Naive thymus-derived CD4-positive, alpha-beta T cell (primary cell): Measurements from ENCODE around the gene INTS1. TPM values are rescaled to one million over a fixed set of nuclear protein-coding genes. Genes with fewer than 3 reads are reported as not detected.
"Not testable (repeated sequence)": the region's sequence is repeated elsewhere in the genome, so short reads cannot be mapped to it uniquely, and the experiment has no call there.

ENCODE experiments used
- ATAC-seq: fragments of 150-1000 bp; cut with Tn5 transposase; 2 replicates; pipeline ENCODE4 v1.10.0; 2021; ENCODE audit warnings: mild to moderate bottlenecking, moderate library complexity
- CTCF ChIA-PET: fragments of 350-600 bp; sonication (Branson Sonifier 250); formaldehyde crosslinking; loops from one replicate; lab custom pipeline; 2021; ENCODE audit warnings: antibody characterized with exemption; lab: Charles Lee
- POLR2A ChIA-PET: fragments of 350-600 bp; sonication (Branson Sonifier 250); formaldehyde crosslinking; loops from one replicate; lab custom pipeline; 2021; ENCODE audit warnings: antibody characterized with exemption, inconsistent platforms; lab: Charles Lee
- DNase-seq, 9 donors: peaks; one replicate each; pipeline versions ENCODE4 v3.0.0 to v3.0.0-alpha.2; 2020 to 2022; ENCODE audit warnings: mixed read lengths in 1 of 9
- H3K27ac ChIP-seq: one replicate; pipeline ENCODE4 v1.7.0; 2013; ENCODE audit warnings: mild to moderate bottlenecking, low read depth, low read length, moderate library complexity
- H3K27me3 ChIP-seq, 2 donors: one replicate each; pipeline ENCODE4 v1.7.0; 2013; ENCODE audit warnings: low read length in 2 of 2, mild to moderate bottlenecking in 2 of 2, moderate library complexity in 2 of 2; ENCODE audit not compliant: control insufficient read depth in 2 of 2, insufficient read depth in 2 of 2
- H3K36me3 ChIP-seq, 3 experiments: 1 replicate in 2 of 3; 2 replicates in 1 of 3; pipeline ENCODE4 v1.7.0; 2013; ENCODE audit warnings: low read length in 3 of 3, mild to moderate bottlenecking in 3 of 3, moderate library complexity in 1 of 3; ENCODE audit not compliant: insufficient read depth in 3 of 3, control insufficient read depth in 2 of 3
- H3K4me1 ChIP-seq, 2 donors: one replicate each; pipeline ENCODE4 v1.7.0; 2013; ENCODE audit warnings: low read length in 2 of 2, mild to moderate bottlenecking in 2 of 2, moderate library complexity in 1 of 2; ENCODE audit not compliant: control insufficient read depth in 2 of 2, insufficient read depth in 2 of 2
- H3K4me3 ChIP-seq: 2 replicates; pipeline ENCODE4 v1.7.0; 2013; ENCODE audit warnings: mild to moderate bottlenecking, low read length
- H3K9me3 ChIP-seq, 3 experiments: 1 replicate in 2 of 3; 2 replicates in 1 of 3; pipeline ENCODE4 v1.7.0; 2013; ENCODE audit warnings: low read length in 3 of 3; ENCODE audit not compliant: control insufficient read depth in 2 of 3
- H3K27ac Mint-ChIP-seq, 9 donors: one replicate each; pipeline ENCODE4 v1.8.0; 2020 to 2022; ENCODE audit warnings: mixed read lengths in 9 of 9, mild to moderate bottlenecking in 8 of 9, moderate library complexity in 5 of 9, inconsistent platforms in 2 of 9
- H3K27me3 Mint-ChIP-seq, 5 donors: one replicate each; pipeline ENCODE4 v1.8.0; 2021 to 2022; ENCODE audit warnings: mixed read lengths in 5 of 5, mild to moderate bottlenecking in 1 of 5
- H3K36me3 Mint-ChIP-seq, 5 donors: one replicate each; pipeline ENCODE4 v1.8.0; 2020 to 2022; ENCODE audit warnings: mixed read lengths in 5 of 5, mild to moderate bottlenecking in 3 of 5, inconsistent platforms in 1 of 5
- H3K4me1 Mint-ChIP-seq, 7 donors: one replicate each; pipeline ENCODE4 v1.8.0; 2020 to 2022; ENCODE audit warnings: mixed read lengths in 7 of 7, mild to moderate bottlenecking in 3 of 7, inconsistent platforms in 1 of 7
- H3K4me3 Mint-ChIP-seq, 10 donors: one replicate each; pipeline ENCODE4 v1.8.0; 2020 to 2022; ENCODE audit warnings: mild to moderate bottlenecking in 10 of 10, mixed read lengths in 10 of 10, moderate library complexity in 6 of 10, inconsistent platforms in 2 of 10
- H3K9me3 Mint-ChIP-seq, 11 donors: one replicate each; pipeline ENCODE4 v1.8.0; 2020 to 2022; ENCODE audit warnings: mixed read lengths in 11 of 11, mild to moderate bottlenecking in 4 of 11, inconsistent platforms in 1 of 11, moderate library complexity in 1 of 11
- intact Hi-C, 2 donors: fragments of 100-400 bp; cut with micrococcal nuclease; formaldehyde crosslinking; loops; one replicate each; pipeline ENCODE4 v1.15.1; 2023
- polyA plus RNA-seq, 2 donors: library from polyadenylated mRNA; unstranded; fragments of 300-500 nt; fragmentation: Illumina TruSeq; gene quantifications; one replicate each; pipeline ENCODE4 v1.2.3, GENCODE V29; 2021
- total RNA-seq, 6 experiments: library from RNA in 5 of 6; stranded (reverse) in 5 of 6; gene quantifications; 1 replicate in 5 of 6; 2 replicates in 1 of 6; pipeline ENCODE4 v1.2.3 and lab custom pipeline; 2021 to 2026

The INTS1 gene
- total and polyA plus RNA-seq, 7 experiments from 2014 or later, result 15.1 to 157 (median 103) TPM

GRCh38 chr7:1523844-1524243 lies 19.7 kb upstream of the INTS1 start:
- no peak for DNase-seq
- intact Hi-C loops, result no loop called here
- Mint-ChIP-seq H3K36me3 (peaks cover 0 to 5% (median 5%) of the 10 kb centered on the region in 5 donors), H3K4me3 (no peak overlapping the region), H3K9me3 (peaks cover 0 to 11% (median 4%) of the 10 kb centered on the region in 11 donors), H3K27me3 (peaks cover 0 to 15% (median 4%) of the 10 kb centered on the region in 5 donors), H3K4me1 (peaks cover 0 to 4% (median 0%) of the 10 kb centered on the region in 7 donors), H3K27ac (no peak overlapping the region)
- Histone ChIP-seq H3K4me1 (no peaks in the 10 kb centered on the region), H3K36me3 (no peaks in the 10 kb centered on the region), H3K27ac (no peak overlapping the region), H3K9me3 (no peaks in the 10 kb centered on the region), H3K4me3 (no peak overlapping the region), H3K27me3 (no peaks in the 10 kb centered on the region)
- no peak for ATAC-seq
- ChIA-PET CTCF (no interaction called here), POLR2A (interaction anchor here (1.4 kb wide), 1 partner anchor 18 kb away, joined by 5 read pairs; no protein-coding TSS in a partner anchor)

DNA sequence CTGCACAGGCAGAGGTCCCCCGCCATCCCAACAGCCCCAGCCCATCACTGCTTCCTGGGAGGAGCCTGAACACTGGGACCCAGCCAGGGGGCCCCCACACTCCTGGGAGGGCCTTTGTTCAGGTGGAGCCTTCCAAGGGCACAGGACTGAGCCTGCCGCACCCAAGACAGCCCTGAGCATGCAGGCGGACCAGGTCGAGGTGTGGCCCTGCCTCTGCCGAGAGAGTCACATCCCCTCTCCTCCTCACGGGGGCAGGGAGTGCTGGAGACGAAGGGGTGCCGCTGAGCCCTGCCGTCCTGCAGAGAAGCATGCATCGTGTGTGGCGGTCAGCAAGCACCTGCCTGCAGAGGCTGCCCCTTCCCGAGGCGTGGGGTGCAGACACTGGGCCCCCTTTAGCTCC lies 19.0 kb upstream of the INTS1 start:
- no peak overlapping the region for H3K27ac Mint-ChIP-seq
- Histone ChIP-seq H3K9me3 (no peaks in the 10 kb centered on the region), H3K27me3 (no peaks in the 10 kb centered on the region), H3K27ac (no peak overlapping the region), H3K36me3 (no peaks in the 10 kb centered on the region), H3K4me3 (no peak overlapping the region), H3K4me1 (no peaks in the 10 kb centered on the region)
- intact Hi-C loops, result no loop called here
- ChIA-PET CTCF (no interaction called here), POLR2A (no interaction called here)
- H3K4me1 Mint-ChIP-seq, result peaks cover 0 to 4% (median 0%) of the 10 kb centered on the region in 7 donors
- peaks cover 0 to 5% (median 5%) of the 10 kb centered on the region in 5 donors for H3K36me3 Mint-ChIP-seq
- peaks cover 0 to 12% (median 4%) of the 10 kb centered on the region in 11 donors for H3K9me3 Mint-ChIP-seq
- H3K4me3 Mint-ChIP-seq, result no peak overlapping the region
- ATAC-seq (no peak), DNase-seq (no peak)
- peaks cover 0 to 15% (median 4%) of the 10 kb centered on the region in 5 donors for H3K27me3 Mint-ChIP-seq

- ATAC-seq, result no peak
These were observed 17.3 kb upstream of the INTS1 start for GRCh38 chr7:1521456-1521855.

DNA sequence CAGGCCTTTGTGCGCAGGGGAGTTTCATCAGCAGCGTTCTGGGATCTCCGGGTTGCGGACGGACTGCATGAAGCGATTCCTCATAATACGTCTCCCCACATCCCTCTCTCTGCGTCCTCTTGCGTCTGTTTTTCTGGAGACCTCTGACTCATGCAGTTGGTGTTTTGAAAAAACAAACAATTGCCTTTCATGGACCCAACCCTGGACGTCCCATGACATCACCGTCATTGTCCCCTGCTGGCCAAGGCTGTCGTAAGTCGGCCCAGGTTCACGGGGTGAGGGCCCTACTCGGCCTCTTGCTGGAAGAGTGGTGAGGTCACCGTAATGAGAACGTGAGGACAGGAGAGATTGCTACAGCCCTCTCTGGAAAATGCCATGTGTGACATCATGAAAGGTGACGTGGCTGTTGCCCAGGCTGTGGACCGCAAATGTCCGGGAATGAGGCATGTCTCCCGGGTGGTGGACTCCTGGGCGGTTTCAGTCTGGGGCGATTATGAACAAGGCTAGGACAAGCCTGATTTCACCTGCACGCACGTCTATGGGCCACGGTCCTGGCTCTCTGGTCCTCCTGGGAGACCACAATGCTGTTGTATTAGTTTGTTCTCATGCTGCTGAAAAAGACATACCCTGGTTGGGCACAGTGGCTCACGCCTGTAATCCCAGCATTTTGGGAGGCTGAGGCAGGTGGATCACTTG lies 16.5 kb upstream of the INTS1 start:
- peaks cover 0 to 12% (median 4%) of the 10 kb centered on the region in 11 donors for H3K9me3 Mint-ChIP-seq
- no peak for DNase-seq
- no peak overlapping the region for H3K4me3 Mint-ChIP-seq
- H3K27me3 Mint-ChIP-seq, result peaks cover 0 to 4% (median 0%) of the 10 kb centered on the region in 5 donors
- H3K27ac Mint-ChIP-seq, result no peak overlapping the region
- Histone ChIP-seq H3K9me3 (no peaks in the 10 kb centered on the region), H3K4me1 (no peaks in the 10 kb centered on the region), H3K27me3 (no peaks in the 10 kb centered on the region), H3K27ac (no peak overlapping the region), H3K4me3 (no peak overlapping the region), H3K36me3 (no peaks in the 10 kb centered on the region)
- intact Hi-C loops, result no loop called here
- H3K36me3 Mint-ChIP-seq, result peaks cover 0 to 5% (median 5%) of the 10 kb centered on the region in 5 donors
- ChIA-PET POLR2A (no interaction called here), CTCF (no interaction called here)
- H3K4me1 Mint-ChIP-seq, result peaks cover 0 to 2% (median 0%) of the 10 kb centered on the region in 7 donors
- no peak for ATAC-seq

More at GRCh38 chr7:1521456-1521855, 17.3 kb upstream of the INTS1 start:
- Histone ChIP-seq H3K36me3 (no peaks in the 10 kb centered on the region), H3K4me3 (no peak overlapping the region), H3K27me3 (no peaks in the 10 kb centered on the region), H3K9me3 (no peaks in the 10 kb centered on the region), H3K27ac (no peak overlapping the region), H3K4me1 (no peaks in the 10 kb centered on the region)
- DNase-seq, result no peak
- intact Hi-C loops, result no loop called here
- H3K27me3 Mint-ChIP-seq, result peaks cover 0 to 9% (median under 1%) of the 10 kb centered on the region in 5 donors
- peaks cover 0 to 12% (median 4%) of the 10 kb centered on the region in 11 donors for H3K9me3 Mint-ChIP-seq
- peaks cover 0 to 2% (median 0%) of the 10 kb centered on the region in 7 donors for H3K4me1 Mint-ChIP-seq
- H3K36me3 Mint-ChIP-seq, result peaks cover 0 to 5% (median 5%) of the 10 kb centered on the region in 5 donors
- no peak overlapping the region for H3K27ac Mint-ChIP-seq
- no peak overlapping the region for H3K4me3 Mint-ChIP-seq
- POLR2A ChIA-PET, result interaction anchor here (1.0 kb wide), 1 partner anchor 15 kb away, joined by 3 read pairs; no protein-coding TSS in a partner anchor
- CTCF ChIA-PET, result no interaction called here

GRCh38 chr7:1519322-1519922 lies 15.2 kb upstream of the INTS1 start:
- CTCF ChIA-PET, H3K27me3 ChIP-seq, DNase-seq: not testable (repeated sequence)

GRCh38 chr7:1516586-1517251 lies 12.5 kb upstream of the INTS1 start:
- DNase-seq (no peak), ATAC-seq (no peak)
- peaks cover 11 to 22% (median 14%) of the 10 kb centered on the region in 7 donors for H3K4me1 Mint-ChIP-seq
- H3K36me3 ChIP-seq, result no peaks in the 10 kb centered on the region
- no peaks in the 10 kb centered on the region for H3K9me3 ChIP-seq
- H3K27me3 ChIP-seq, result no peaks in the 10 kb centered on the region
- no peak overlapping the region for H3K27ac ChIP-seq
- intact Hi-C loops, result no loop called here
- H3K36me3 Mint-ChIP-seq, result peaks cover 0 to 5% (median 5%) of the 10 kb centered on the region in 5 donors
- ChIA-PET POLR2A (interaction anchor here (0.6 kb wide), 1 partner anchor 9 kb away, joined by 3 read pairs; no protein-coding TSS in a partner anchor), CTCF (no interaction called here)
- peaks cover 4 to 19% of the 10 kb centered on the region in 2 donors for H3K4me1 ChIP-seq
- H3K27ac Mint-ChIP-seq, result no peak overlapping the region
- no peak overlapping the region for H3K4me3 ChIP-seq
- peaks cover 0 to 12% (median 4%) of the 10 kb centered on the region in 11 donors for H3K9me3 Mint-ChIP-seq
- no peak overlapping the region for H3K4me3 Mint-ChIP-seq
- no peaks in the 10 kb centered on the region for H3K27me3 Mint-ChIP-seq

More at GRCh38 chr7:1519322-1519922, 15.2 kb upstream of the INTS1 start:
- H3K27ac Mint-ChIP-seq, intact Hi-C loops, H3K4me1 Mint-ChIP-seq, H3K27ac ChIP-seq, H3K9me3 ChIP-seq, H3K27me3 Mint-ChIP-seq, ATAC-seq, H3K36me3 Mint-ChIP-seq, H3K36me3 ChIP-seq, H3K4me1 ChIP-seq, H3K4me3 Mint-ChIP-seq, H3K4me3 ChIP-seq: not testable (repeated sequence)
- POLR2A ChIA-PET, result interaction anchor here (1.0 kb wide), 1 partner anchor 11 kb away, joined by 3 read pairs; no protein-coding TSS in a partner anchor
- peaks cover 0 to 12% (median 4%) of the 10 kb centered on the region in 11 donors for H3K9me3 Mint-ChIP-seq
